Neural cell (in vitro differentiated cells): ENCODE measurements around the gene PIM2.
"Not testable (repeated sequence)": the region's sequence is repeated elsewhere in the genome, so short reads cannot be mapped to it uniquely, and the experiment has no call there.

Experiments used
- CTCF ChIP-seq: fragments of 450-650 bp; IDR thresholded peaks from 2 replicates; pipeline ENCODE4 v1.5.1; 2014; ENCODE audit warnings: antibody characterized with exemption, mild to moderate bottlenecking, moderate library complexity; ENCODE audit not compliant: poor library complexity, severe bottlenecking
- EP300 ChIP-seq: fragments of 450-650 bp; conservative IDR thresholded peaks from 2 replicates; pipeline ENCODE4 v1.6.1; 2014; ENCODE audit warnings: antibody characterized with exemption, mild to moderate bottlenecking, moderate library complexity; ENCODE audit not compliant: poor library complexity, severe bottlenecking
- EZH2 ChIP-seq: fragments of 200-600, 300-800 bp; shearing (Covaris generic), sonication (generic); IDR thresholded peaks from 2 replicates; pipeline ENCODE4 v1.6.1; 2014; ENCODE audit warnings: antibody characterized with exemption, low read length, borderline replicate concordance, mild to moderate bottlenecking; ENCODE audit not compliant: insufficient read depth, poor library complexity, severe bottlenecking
- MXI1 ChIP-seq: fragments of 450-650 bp; conservative IDR thresholded peaks from 2 replicates; pipeline ENCODE4 v1.6.1; 2014; ENCODE audit warnings: antibody characterized with exemption, mild to moderate bottlenecking; ENCODE audit not compliant: poor library complexity, severe bottlenecking
- POLR2AphosphoS5 ChIP-seq: IDR thresholded peaks from 2 replicates; pipeline ENCODE4 v1.6.1; 2012
- RAD21 ChIP-seq: fragments of 450-650 bp; conservative IDR thresholded peaks from 2 replicates; pipeline ENCODE4 v1.6.1; 2014; ENCODE audit warnings: antibody characterized with exemption, mild to moderate bottlenecking, moderate library complexity
- REST ChIP-seq: IDR thresholded peaks from 2 replicates; pipeline ENCODE4 v1.6.1; 2012; ENCODE audit warnings: borderline replicate concordance
- SMC3 ChIP-seq: fragments of 450-650 bp; conservative IDR thresholded peaks from 2 replicates; pipeline ENCODE4 v1.6.1; 2014; ENCODE audit warnings: antibody characterized with exemption, mild to moderate bottlenecking, moderate library complexity; ENCODE audit not compliant: poor library complexity
- TAF1 ChIP-seq: IDR thresholded peaks from 2 replicates; pipeline ENCODE4 v1.6.1; 2012; ENCODE audit warnings: low read depth

- TF ChIP-seq RAD21, CTCF, EP300, POLR2AphosphoS5, EZH2, SMC3, MXI1, TAF1, REST: not testable (repeated sequence)
Observed at GRCh38 chrX:48886586-48886985, 32.2 kb downstream of the PIM2 start.
